ENCODE results near the gene COL26A1. TPM values are rescaled to one million over a fixed set of nuclear protein-coding genes. Genes with fewer than 3 reads are reported as not detected.

The COL26A1 gene
- polyA plus RNA-seq, 1 donor (not counting 4 experiments of a cell fraction or from before 2014, with no cell fraction given) = not detected

DNA sequence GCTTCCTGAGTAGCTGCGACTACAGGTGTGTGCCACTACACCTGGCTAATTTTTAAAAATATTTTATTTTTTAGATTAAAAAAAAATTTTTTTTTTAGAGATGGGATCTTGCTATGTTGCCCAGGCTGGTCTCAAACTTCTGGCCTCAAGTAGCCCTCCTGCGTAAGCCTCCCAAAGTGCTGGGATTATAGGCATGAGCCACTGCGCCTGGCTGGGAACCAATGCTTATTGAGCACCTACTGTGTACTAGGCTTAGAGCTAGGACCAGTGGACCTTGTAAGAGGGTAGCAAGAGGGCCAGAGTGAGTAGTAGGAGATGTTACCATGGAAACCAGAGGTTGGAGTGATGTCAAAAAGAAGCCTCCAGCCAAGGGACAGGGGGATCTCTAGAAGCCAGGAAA lies 31.2 kb downstream of the COL26A1 start:
- no peak for TF ChIP-seq EZH2 (IDR thresholded peaks at IDR 0.05; ENCODE audit: low read length)
- TF ChIP-seq, protein P1, sequence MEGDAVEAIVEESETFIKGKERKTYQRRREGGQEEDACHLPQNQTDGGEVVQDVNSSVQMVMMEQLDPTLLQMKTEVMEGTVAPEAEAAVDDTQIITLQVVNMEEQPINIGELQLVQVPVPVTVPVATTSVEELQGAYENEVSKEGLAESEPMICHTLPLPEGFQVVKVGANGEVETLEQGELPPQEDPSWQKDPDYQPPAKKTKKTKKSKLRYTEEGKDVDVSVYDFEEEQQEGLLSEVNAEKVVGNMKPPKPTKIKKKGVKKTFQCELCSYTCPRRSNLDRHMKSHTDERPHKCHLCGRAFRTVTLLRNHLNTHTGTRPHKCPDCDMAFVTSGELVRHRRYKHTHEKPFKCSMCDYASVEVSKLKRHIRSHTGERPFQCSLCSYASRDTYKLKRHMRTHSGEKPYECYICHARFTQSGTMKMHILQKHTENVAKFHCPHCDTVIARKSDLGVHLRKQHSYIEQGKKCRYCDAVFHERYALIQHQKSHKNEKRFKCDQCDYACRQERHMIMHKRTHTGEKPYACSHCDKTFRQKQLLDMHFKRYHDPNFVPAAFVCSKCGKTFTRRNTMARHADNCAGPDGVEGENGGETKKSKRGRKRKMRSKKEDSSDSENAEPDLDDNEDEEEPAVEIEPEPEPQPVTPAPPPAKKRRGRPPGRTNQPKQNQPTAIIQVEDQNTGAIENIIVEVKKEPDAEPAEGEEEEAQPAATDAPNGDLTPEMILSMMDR (optimal IDR thresholded peaks at IDR 0.05 in 1 of 3, IDR thresholded peaks at IDR 0.05 in 1 of 3, conservative IDR thresholded peaks at IDR 0.05 in 1 of 3; ENCODE audit: extremely low read depth in 1 of 3, insufficient read depth in 2 of 3, low read length in 3 of 3) = no peak
- Histone ChIP-seq H3K4me2 (ENCODE audit: control insufficient read depth, extremely low read depth, insufficient read depth, low read depth, low read length) (no peak overlapping the region), H3K4me3 (ENCODE audit: control insufficient read depth in 2 of 3, extremely low read depth in 1 of 3, insufficient read depth in 2 of 3, low read depth in 1 of 3, low read length in 3 of 3) (no peak overlapping the region), H3K27me3 (ENCODE audit: control insufficient read depth, extremely low read depth, insufficient read depth, low read length) (peaks cover 4% of the 10 kb centered on the region), H3K4me1 (ENCODE audit: control insufficient read depth, extremely low read depth, insufficient read depth, low read length) (no peaks in the 10 kb centered on the region), H3K9me1 (ENCODE audit: control insufficient read depth, extremely low read depth, insufficient read depth, low read length) (no peaks in the 10 kb centered on the region), H3K9ac (ENCODE audit: control insufficient read depth, extremely low read depth, insufficient read depth, low read length) (no peak overlapping the region), H4K20me1 (ENCODE audit: control insufficient read depth, extremely low read depth, insufficient read depth, low read length) (peaks cover 2% of the 10 kb centered on the region), H3K9me3 (ENCODE audit: control insufficient read depth, low read depth, low read length) (no peaks in the 10 kb centered on the region), H2AFZ (ENCODE audit: control insufficient read depth, low read length) (no peak overlapping the region), H3K27ac (ENCODE audit: control insufficient read depth, insufficient read depth, low read length) (no peak overlapping the region), H3K36me3 (ENCODE audit: control insufficient read depth in 2 of 2, extremely low read depth in 1 of 2, insufficient read depth in 2 of 2, low read length in 2 of 2) (no peaks in the 10 kb centered on the region), H3K79me2 (ENCODE audit: control insufficient read depth, insufficient read depth, low read length) (no peaks in the 10 kb centered on the region)
- dilution Hi-C loops (cut with MboI; ENCODE audit: extremely low pct_ligation_motif_present, low sequenced_read_pairs) = no loop called here
- FAIRE-seq (no peak), DNase-seq (ENCODE audit: low read depth, low spot score) (no peak)

DNA sequence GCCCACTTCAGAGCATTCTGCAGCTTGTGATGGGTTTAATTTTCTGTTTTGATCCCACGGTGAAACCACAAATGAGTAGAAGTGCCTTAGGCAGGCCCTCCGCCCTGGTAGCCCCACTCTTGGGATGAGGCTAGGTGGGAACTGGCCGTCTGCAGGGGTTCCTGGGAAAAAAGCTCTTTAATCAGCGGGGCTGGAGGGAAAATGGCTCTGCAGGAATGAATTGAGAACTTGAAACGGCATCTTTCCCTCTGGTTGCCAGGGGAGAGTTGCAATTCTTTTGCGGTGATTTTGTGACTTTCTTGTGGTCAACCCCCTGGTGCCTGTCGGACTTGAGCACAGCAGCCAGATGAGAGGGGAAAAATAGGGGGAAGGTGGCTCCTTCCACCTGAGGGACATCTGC lies 32.7 kb downstream of the COL26A1 start:
- FAIRE-seq = no peak
- no peak for DNase-seq (ENCODE audit: low read depth, low spot score)
- H3K9me3 ChIP-seq (ENCODE audit: control insufficient read depth, low read depth, low read length) = no peaks in the 10 kb centered on the region

More for the DNA sequence above, 32.7 kb downstream of the COL26A1 start:
- dilution Hi-C loops (cut with MboI; ENCODE audit: extremely low pct_ligation_motif_present, low sequenced_read_pairs) = no loop called here
- no peak overlapping the region for H3K4me2 ChIP-seq (ENCODE audit: control insufficient read depth, extremely low read depth, insufficient read depth, low read depth, low read length)
- H3K36me3 ChIP-seq (ENCODE audit: control insufficient read depth in 2 of 2, extremely low read depth in 1 of 2, insufficient read depth in 2 of 2, low read length in 2 of 2) = no peaks in the 10 kb centered on the region
- H3K79me2 ChIP-seq (ENCODE audit: control insufficient read depth, insufficient read depth, low read length) = no peaks in the 10 kb centered on the region
- H2AFZ ChIP-seq (ENCODE audit: control insufficient read depth, low read length) = no peak overlapping the region
- no peaks in the 10 kb centered on the region for H3K4me1 ChIP-seq (ENCODE audit: control insufficient read depth, extremely low read depth, insufficient read depth, low read length)
- H3K27me3 ChIP-seq (ENCODE audit: control insufficient read depth, extremely low read depth, insufficient read depth, low read length) = peaks cover 4% of the 10 kb centered on the region
- H3K9ac ChIP-seq (ENCODE audit: control insufficient read depth, extremely low read depth, insufficient read depth, low read length) = no peak overlapping the region
- peaks cover 2% of the 10 kb centered on the region for H4K20me1 ChIP-seq (ENCODE audit: control insufficient read depth, extremely low read depth, insufficient read depth, low read length)
- no peaks in the 10 kb centered on the region for H3K9me1 ChIP-seq (ENCODE audit: control insufficient read depth, extremely low read depth, insufficient read depth, low read length)
- H3K27ac ChIP-seq (ENCODE audit: control insufficient read depth, insufficient read depth, low read length) = no peak overlapping the region
- TF ChIP-seq, protein P1 (optimal IDR thresholded peaks at IDR 0.05 in 1 of 3, IDR thresholded peaks at IDR 0.05 in 1 of 3, conservative IDR thresholded peaks at IDR 0.05 in 1 of 3; ENCODE audit: extremely low read depth in 1 of 3, insufficient read depth in 2 of 3, low read length in 3 of 3) = no peak
- TF ChIP-seq EZH2 (IDR thresholded peaks at IDR 0.05; ENCODE audit: low read length) = no peak
- H3K4me3 ChIP-seq (ENCODE audit: control insufficient read depth in 2 of 3, extremely low read depth in 1 of 3, insufficient read depth in 2 of 3, low read depth in 1 of 3, low read length in 3 of 3) = no peak overlapping the region

Measured in keratinocyte (primary cell).